Natural killer cell (primary cell): ENCODE results near the gene SGO1. TPM values are rescaled to one million over a fixed set of nuclear protein-coding genes. Genes with fewer than 3 reads are reported as not detected.

Source experiments
- ATAC-seq, 3 donors: fragments of 150-1000 bp in 2 of 3; fragments of 200-7000 bp in 1 of 3; cut with Tn5 transposase; 1 replicate in 1 of 3; 2 replicates in 2 of 3; pipeline ENCODE4 v1.10.0; 2021; ENCODE audit warnings: mild to moderate bottlenecking in 2 of 3, moderate library complexity in 2 of 3
- DNase-seq, 2 donors: peaks; one replicate each; pipeline versions ENCODE4 v3.0.0 to v3.0.0-alpha.2; 2013 to 2021; ENCODE audit warnings: mixed read lengths in 1 of 2
- H3K27ac ChIP-seq: one replicate; pipeline ENCODE4 v1.5.1; 2013; ENCODE audit warnings: mild to moderate bottlenecking, low read length
- H3K27me3 ChIP-seq: one replicate; pipeline ENCODE4 v1.6.1; 2013; ENCODE audit warnings: low read length; ENCODE audit not compliant: control insufficient read depth, insufficient read depth
- H3K36me3 ChIP-seq: one replicate; pipeline ENCODE4 v1.6.1; 2013; ENCODE audit warnings: low read length; ENCODE audit not compliant: control insufficient read depth, insufficient read depth
- H3K4me1 ChIP-seq: one replicate; pipeline ENCODE4 v1.6.1; 2013; ENCODE audit warnings: low read length; ENCODE audit not compliant: control insufficient read depth, insufficient read depth
- H3K4me3 ChIP-seq: one replicate; pipeline ENCODE4 v1.5.1; 2013; ENCODE audit warnings: low read length
- H3K9me3 ChIP-seq: one replicate; pipeline ENCODE4 v1.6.1; 2013; ENCODE audit warnings: low read length; ENCODE audit not compliant: control insufficient read depth, insufficient read depth
- H3K27ac Mint-ChIP-seq, 2 donors: one replicate each; pipeline ENCODE4 v1.8.0; 2022; ENCODE audit warnings: mild to moderate bottlenecking in 2 of 2, mixed read lengths in 2 of 2, moderate library complexity in 1 of 2
- H3K27me3 Mint-ChIP-seq, 2 donors: one replicate each; pipeline ENCODE4 v1.8.0; 2022; ENCODE audit warnings: low read depth in 2 of 2, mixed read lengths in 2 of 2
- H3K36me3 Mint-ChIP-seq: one replicate; pipeline ENCODE4 v1.8.0; 2022; ENCODE audit warnings: mixed read lengths
- H3K4me1 Mint-ChIP-seq, 2 donors: one replicate each; pipeline ENCODE4 v1.8.0; 2022; ENCODE audit warnings: mixed read lengths in 2 of 2
- H3K4me3 Mint-ChIP-seq: one replicate; pipeline ENCODE4 v1.8.0; 2022; ENCODE audit warnings: mild to moderate bottlenecking, moderate library complexity, mixed read lengths
- H3K9me3 Mint-ChIP-seq, 2 donors: one replicate each; pipeline ENCODE4 v1.8.0; 2022; ENCODE audit warnings: mixed read lengths in 2 of 2
- CTCF ChIP-seq: fragments of 200-600 bp; IDR thresholded peaks from one replicate; pipeline ENCODE4 v1.8.0; 2022; ENCODE audit warnings: antibody characterized with exemption
- WGBS: methylation state at CpG from one replicate; pipeline ENCODE4 v1.1.7; 2013; ENCODE audit warnings: missing lambda C conversion rate; ENCODE audit not compliant: insufficient coverage; 5-methylcytosine and 5-hydroxymethylcytosine counted together
- intact Hi-C: fragments of 100-400 bp; cut with micrococcal nuclease; formaldehyde crosslinking; loops from one replicate; pipeline ENCODE4 v1.14.2; 2022
- total RNA-seq, 4 donors: library from RNA; stranded (reverse); fragments of 120-200 nt in 1 of 4; gene quantifications; one replicate each; pipeline versions ENCODE4 v1.2.3 to v1.2.4, GENCODE V29; 2013 to 2022

Gene SGO1
- total RNA-seq: 1 to 10 TPM in 1 of 3 donors, under 1 TPM in 2; 0.55 to 1.4 (median 0.94) TPM
- 2.5 TPM for total RNA-seq (2013)

- Mint-ChIP-seq H3K4me3 (no peak within 1 kb of the TSS), H3K9me3 (no peaks in the 10 kb centered on the region), H3K27me3 (no peaks in the 10 kb centered on the region), H3K27ac (no peak within 1 kb of the TSS), H3K4me1 (no peaks in the 10 kb centered on the region), H3K36me3 (no peaks in the 10 kb centered on the region)
- peaks cover 12% of the 10 kb centered on the region for H3K4me1 ChIP-seq
- DNase-seq: peak; percentile 100
- H3K36me3 ChIP-seq: no peaks in the 10 kb centered on the region
- intact Hi-C loops: loop anchor here (1.0 to 2.0 kb wide), 2 partner anchors 145 to 239 kb away; partner anchors contain the start of genes KAT2B and RAB5A
- TF ChIP-seq CTCF: no peak
- H3K27ac ChIP-seq: peak within 1 kb of the TSS; percentile 95
- peak within 1 kb of the TSS; percentile 77 for H3K4me3 ChIP-seq
- ATAC-seq: peak; percentile 90 to 97 (median 93)
- H3K9me3 ChIP-seq: no peaks in the 10 kb centered on the region
- H3K27me3 ChIP-seq: no peaks in the 10 kb centered on the region
- WGBS: under 1% methylated on average over 65 of the region's 65 CpGs
Measured at GRCh38 chr3:20185679-20186599, at the start of gene SGO1. TSS of gene SGO1 (minus strand) at chr3:20186206. CDS start at chr3:20184027, 2,179 bp downstream.

- 88% methylated on average over 7 of the region's 7 CpGs for WGBS
- Mint-ChIP-seq H3K9me3 (no peaks in the 10 kb centered on the region), H3K36me3 (no peaks in the 10 kb centered on the region), H3K4me3 (no peak overlapping the region), H3K27me3 (no peaks in the 10 kb centered on the region), H3K27ac (no peak overlapping the region), H3K4me1 (no peaks in the 10 kb centered on the region)
- no peaks in the 10 kb centered on the region for H3K9me3 ChIP-seq
- intact Hi-C loops: no loop called here
- ATAC-seq: no peak
- H3K4me1 ChIP-seq: no peaks in the 10 kb centered on the region
- no peak for TF ChIP-seq CTCF
- no peaks in the 10 kb centered on the region for H3K36me3 ChIP-seq
- H3K27me3 ChIP-seq: no peaks in the 10 kb centered on the region
- H3K4me3 ChIP-seq: no peak overlapping the region
- no peak overlapping the region for H3K27ac ChIP-seq
- no peak for DNase-seq
Measured at GRCh38 chr3:20235796-20236195, 49.8 kb upstream of the SGO1 start.

- no peak overlapping the region for H3K4me3 Mint-ChIP-seq
- intact Hi-C loops: no loop called here
- H3K27ac Mint-ChIP-seq: no peak overlapping the region
- Histone ChIP-seq H3K36me3 (no peaks in the 10 kb centered on the region), H3K27ac (no peak overlapping the region), H3K4me1 (no peaks in the 10 kb centered on the region), H3K4me3 (no peak overlapping the region), H3K9me3 (no peaks in the 10 kb centered on the region), H3K27me3 (no peaks in the 10 kb centered on the region)
- no peaks in the 10 kb centered on the region for H3K4me1 Mint-ChIP-seq
- no peak for TF ChIP-seq CTCF
- H3K9me3 Mint-ChIP-seq: no peaks in the 10 kb centered on the region
- H3K27me3 Mint-ChIP-seq: no peaks in the 10 kb centered on the region
- ATAC-seq: no peak
- no peaks in the 10 kb centered on the region for H3K36me3 Mint-ChIP-seq
- 100% methylated on average over 1 of the region's 2 CpGs for WGBS
- no peak for DNase-seq
Measured at GRCh38 chr3:20232906-20233780, 47.1 kb upstream of the SGO1 start.
